Sigmoid colon (tissue), 7 donors: ENCODE data around the gene LMOD2. TPM values are rescaled to one million over a fixed set of nuclear protein-coding genes. Genes with fewer than 3 reads are reported as not detected.
A peak's percentile ranks its signal among the peaks of the same experiment; 100 is the strongest.

ENCODE experiments used
- DNase-seq: peaks from one replicate; pipeline ENCODE4 v3.0.0-alpha.2; 2019
- H3K27ac ChIP-seq, 4 donors: fragments of 200-600 bp; sonication (generic); one replicate each; pipeline ENCODE4 v1.5.1; 2016 to 2019; ENCODE audit warnings: mild to moderate bottlenecking in 1 of 4
- H3K27me3 ChIP-seq, 3 donors: fragments of 200-600 bp; sonication (generic); one replicate each; pipeline ENCODE4 v1.5.1; 2019; ENCODE audit warnings: mild to moderate bottlenecking in 1 of 3
- H3K36me3 ChIP-seq, 4 donors: fragments of 200-600 bp; sonication (generic); one replicate each; pipeline ENCODE4 v1.5.1; 2016 to 2019
- H3K4me1 ChIP-seq, 4 donors: fragments of 200-600 bp; sonication (generic); one replicate each; pipeline ENCODE4 v1.5.1; 2017 to 2019
- H3K4me3 ChIP-seq, 4 donors: fragments of 200-600 bp; sonication (generic); one replicate each; pipeline ENCODE4 v1.5.1; 2017 to 2019; ENCODE audit warnings: mild to moderate bottlenecking in 2 of 4, moderate library complexity in 1 of 4
- H3K9me3 ChIP-seq, 4 donors: fragments of 200-600 bp in 3 of 4; sonication (generic) in 3 of 4; one replicate each; pipeline versions ENCODE4 v1.5.1 to v1.6.1; 2013 to 2019
- EP300 ChIP-seq, 4 donors: sonication (generic); formaldehyde crosslinking; IDR thresholded peaks; one replicate each; pipeline ENCODE4 v1.6.1; 2017; ENCODE audit warnings: antibody characterized with exemption in 4 of 4
- POLR2A ChIP-seq, 2 donors: fragments of 450-650 bp; IDR thresholded peaks; one replicate each; pipeline ENCODE4 v1.6.1; 2016; ENCODE audit warnings: antibody characterized with exemption in 2 of 2, mild to moderate bottlenecking in 2 of 2, moderate library complexity in 2 of 2
- POLR2AphosphoS5 ChIP-seq, 4 donors: sonication (generic); formaldehyde crosslinking; IDR thresholded peaks; one replicate each; pipeline ENCODE4 v1.6.1; 2017; ENCODE audit warnings: antibody characterized with exemption in 4 of 4
- whole genome bisulfite sequencing, 2 donors: extraction: QIAGEN DNeasy Blood & Tissue Kit; methylation state at CpG; one replicate each; pipeline ENCODE4 v1.1.7; 2013; 5-methylcytosine and 5-hydroxymethylcytosine counted together
- intact Hi-C: fragments of 100-400 bp; cut with DNase I; formaldehyde crosslinking; loops from one replicate; pipeline ENCODE4 v1.15.1; 2023
- polyA plus RNA-seq, 3 donors: library from polyadenylated mRNA; stranded (reverse); fragments of 200-250 nt; gene quantifications; one replicate each; pipeline ENCODE4 v1.2.3, GENCODE V29; 2013
- total RNA-seq, 4 donors: library from RNA; depleted of rRNA; stranded (reverse); fragments of >200 nt; gene quantifications; one replicate each; pipeline ENCODE4 v1.1.0, GENCODE V29; 2016
- TF ChIP-seq, protein P1 (sequence below), 4 experiments: fragments of 450-650 bp in 3 of 4; fragments of 200-600 bp in 1 of 4; IDR thresholded peaks; one replicate each; pipeline ENCODE4 v1.5.1; 2016 to 2019; ENCODE audit warnings: antibody characterized with exemption in 4 of 4, mild to moderate bottlenecking in 3 of 4, moderate library complexity in 2 of 4
- donor health status: healthy with polysubstance abuse.
- donor health status: Bipolar disorder and iron deficiency.
- donor health status: healthy.

Gene LMOD2
- total and polyA plus RNA-seq, 7 donors, result 0.03 to 0.46 TPM; not detected in 5

DNA sequence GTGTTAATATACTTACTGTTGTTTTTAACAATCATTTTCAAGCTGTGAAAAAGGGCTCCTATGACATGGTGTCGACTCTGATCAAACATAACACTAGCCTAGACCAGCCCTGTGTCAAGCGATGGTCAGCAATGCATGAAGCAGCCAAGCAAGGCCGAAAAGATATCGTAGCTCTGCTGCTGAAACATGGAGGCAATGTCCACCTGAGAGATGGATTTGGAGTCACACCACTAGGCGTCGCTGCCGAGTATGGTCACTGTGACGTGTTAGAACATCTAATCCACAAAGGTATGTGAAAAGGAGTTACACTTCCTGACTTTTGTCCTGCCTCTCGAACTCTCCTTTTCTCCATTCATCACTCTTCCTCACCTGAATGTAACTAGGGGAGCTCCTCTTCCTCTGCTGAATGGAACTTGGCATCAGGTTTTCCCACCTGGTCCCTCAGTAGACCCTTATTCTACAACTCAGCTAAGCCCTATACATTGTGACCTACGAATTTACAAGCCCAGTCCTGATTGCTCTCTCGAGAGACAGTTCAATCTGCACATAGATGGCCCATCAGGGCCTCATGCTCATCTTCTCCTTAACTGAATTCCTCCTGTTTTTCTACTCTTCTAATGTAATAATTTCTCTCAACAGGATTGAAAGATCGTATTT, 31.0 kb upstream of the LMOD2 start:
- Histone ChIP-seq H3K4me1 (no peaks in the 10 kb centered on the region), H3K27ac (no peak overlapping the region), H3K36me3 (no peaks in the 10 kb centered on the region), H3K27me3 (no peaks in the 10 kb centered on the region), H3K9me3 (no peaks in the 10 kb centered on the region), H3K4me3 (no peak overlapping the region)
- no peak for DNase-seq
- intact Hi-C loops, result no loop called here
- TF ChIP-seq EP300 (IDR thresholded peaks at IDR 0.05), result no peak
- TF ChIP-seq, protein P1, sequence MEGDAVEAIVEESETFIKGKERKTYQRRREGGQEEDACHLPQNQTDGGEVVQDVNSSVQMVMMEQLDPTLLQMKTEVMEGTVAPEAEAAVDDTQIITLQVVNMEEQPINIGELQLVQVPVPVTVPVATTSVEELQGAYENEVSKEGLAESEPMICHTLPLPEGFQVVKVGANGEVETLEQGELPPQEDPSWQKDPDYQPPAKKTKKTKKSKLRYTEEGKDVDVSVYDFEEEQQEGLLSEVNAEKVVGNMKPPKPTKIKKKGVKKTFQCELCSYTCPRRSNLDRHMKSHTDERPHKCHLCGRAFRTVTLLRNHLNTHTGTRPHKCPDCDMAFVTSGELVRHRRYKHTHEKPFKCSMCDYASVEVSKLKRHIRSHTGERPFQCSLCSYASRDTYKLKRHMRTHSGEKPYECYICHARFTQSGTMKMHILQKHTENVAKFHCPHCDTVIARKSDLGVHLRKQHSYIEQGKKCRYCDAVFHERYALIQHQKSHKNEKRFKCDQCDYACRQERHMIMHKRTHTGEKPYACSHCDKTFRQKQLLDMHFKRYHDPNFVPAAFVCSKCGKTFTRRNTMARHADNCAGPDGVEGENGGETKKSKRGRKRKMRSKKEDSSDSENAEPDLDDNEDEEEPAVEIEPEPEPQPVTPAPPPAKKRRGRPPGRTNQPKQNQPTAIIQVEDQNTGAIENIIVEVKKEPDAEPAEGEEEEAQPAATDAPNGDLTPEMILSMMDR (IDR thresholded peaks at IDR 0.05), result peak in 1 of 4 experiments; percentile 39
- 67 to 85% methylated on average over 12 of the region's 12 CpGs for WGBS, 2 donors

GRCh38 chr7:123625254-123625653, 30.4 kb upstream of the LMOD2 start:
- H3K4me1 ChIP-seq, result no peaks in the 10 kb centered on the region
- H3K27me3 ChIP-seq, result no peaks in the 10 kb centered on the region
- intact Hi-C loops, result no loop called here

GRCh38 chr7:123627851-123628250, 27.8 kb upstream of the LMOD2 start:
- intact Hi-C loops, result no loop called here
- Histone ChIP-seq H3K4me3 (no peak overlapping the region), H3K36me3 (no peaks in the 10 kb centered on the region), H3K9me3 (no peaks in the 10 kb centered on the region), H3K27me3 (no peaks in the 10 kb centered on the region), H3K4me1 (no peaks in the 10 kb centered on the region), H3K27ac (no peak overlapping the region)
- TF ChIP-seq EP300 (IDR thresholded peaks at IDR 0.05) (no peak), POLR2A (IDR thresholded peaks at IDR 0.05) (no peak), POLR2AphosphoS5 (IDR thresholded peaks at IDR 0.05) (no peak)
- TF ChIP-seq, protein P1 (IDR thresholded peaks at IDR 0.05), result no peak
- no peak for DNase-seq
- 95 to 96% methylated on average over 2 of the region's 2 CpGs for WGBS, 2 donors

More at GRCh38 chr7:123625254-123625653, 30.4 kb upstream of the LMOD2 start:
- H3K4me3 ChIP-seq, result no peak overlapping the region
- 65 to 73% methylated on average over 2 of the region's 2 CpGs for WGBS, 2 donors
- TF ChIP-seq POLR2AphosphoS5 (IDR thresholded peaks at IDR 0.05), result no peak
- TF ChIP-seq POLR2A (IDR thresholded peaks at IDR 0.05), result no peak
- TF ChIP-seq EP300 (IDR thresholded peaks at IDR 0.05), result no peak
- TF ChIP-seq, protein P1 (IDR thresholded peaks at IDR 0.05), result no peak
- H3K27ac ChIP-seq, result no peak overlapping the region
- no peaks in the 10 kb centered on the region for H3K36me3 ChIP-seq
- no peaks in the 10 kb centered on the region for H3K9me3 ChIP-seq
- no peak for DNase-seq

DNA sequence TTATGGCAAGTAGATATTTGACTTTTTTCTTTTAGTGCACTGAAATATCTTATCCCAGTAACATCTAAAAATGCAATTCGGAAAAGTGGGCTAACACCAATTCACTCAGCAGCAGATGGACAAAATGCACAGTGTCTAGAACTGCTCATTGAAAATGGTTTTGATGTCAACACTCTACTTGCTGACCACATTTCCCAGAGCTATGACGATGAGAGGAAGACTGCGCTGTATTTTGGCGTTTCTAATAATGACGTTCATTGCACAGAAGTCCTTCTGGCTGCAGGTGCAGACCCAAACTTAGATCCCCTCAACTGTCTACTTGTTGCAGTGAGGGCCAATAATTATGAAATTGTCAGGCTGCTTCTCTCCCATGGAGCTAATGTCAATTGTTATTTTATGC, 26.8 kb upstream of the LMOD2 start:
- intact Hi-C loops, result no loop called here
- 96% methylated on average over 5 of the region's 5 CpGs for WGBS, 2 donors
- H3K4me1 ChIP-seq, result no peaks in the 10 kb centered on the region
- no peak overlapping the region for H3K27ac ChIP-seq
- no peak for DNase-seq
- no peak overlapping the region for H3K4me3 ChIP-seq
- H3K9me3 ChIP-seq, result no peaks in the 10 kb centered on the region
- no peaks in the 10 kb centered on the region for H3K27me3 ChIP-seq
- H3K36me3 ChIP-seq, result no peaks in the 10 kb centered on the region
- TF ChIP-seq, protein P1 (IDR thresholded peaks at IDR 0.05), result no peak
- TF ChIP-seq POLR2A (IDR thresholded peaks at IDR 0.05), result no peak
- TF ChIP-seq POLR2AphosphoS5 (IDR thresholded peaks at IDR 0.05), result no peak
- no peak for TF ChIP-seq EP300 (IDR thresholded peaks at IDR 0.05)

DNA sequence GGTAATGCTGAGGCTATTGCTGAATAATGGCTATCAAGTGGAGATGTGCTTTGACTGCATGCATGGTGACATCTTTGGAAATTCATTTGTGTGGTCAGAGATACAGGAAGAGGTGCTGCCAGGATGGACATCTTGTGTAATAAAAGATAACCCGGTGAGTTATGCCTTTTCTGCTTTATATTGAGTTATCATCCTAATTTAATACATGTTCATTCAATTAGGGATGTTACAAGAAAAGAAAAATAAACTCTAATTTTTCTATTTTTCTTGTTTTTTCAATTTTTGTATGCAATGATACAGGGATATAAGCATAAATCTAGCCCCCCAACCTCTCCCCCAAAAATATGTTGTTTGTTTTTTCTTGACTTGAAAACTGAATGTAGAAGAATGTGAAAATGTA, 26.4 kb upstream of the LMOD2 start:
- Histone ChIP-seq H3K4me1 (no peaks in the 10 kb centered on the region), H3K27ac (no peak overlapping the region), H3K4me3 (no peak overlapping the region), H3K36me3 (no peaks in the 10 kb centered on the region), H3K27me3 (no peaks in the 10 kb centered on the region), H3K9me3 (no peaks in the 10 kb centered on the region)
- intact Hi-C loops, result no loop called here
- 79 to 83% methylated on average over 1 of the region's 1 CpG for WGBS, 2 donors
- TF ChIP-seq EP300 (IDR thresholded peaks at IDR 0.05) (no peak), POLR2AphosphoS5 (IDR thresholded peaks at IDR 0.05) (no peak), POLR2A (IDR thresholded peaks at IDR 0.05) (no peak)
- TF ChIP-seq, protein P1 (IDR thresholded peaks at IDR 0.05), result no peak
- DNase-seq, result no peak
